Omental fat pad (tissue), 4 donors: ENCODE data around the gene GGACT. TPM values are rescaled to one million over a fixed set of nuclear protein-coding genes. Genes with fewer than 3 reads are reported as not detected.

Experiments used
- ATAC-seq: fragments of 150-250 bp; one replicate; pipeline ENCODE4 v1.9.1; 2016; ENCODE audit warnings: mild to moderate bottlenecking, moderate library complexity; ENCODE audit not compliant: low FRiP score
- DNase-seq: peaks from one replicate; pipeline ENCODE4 v3.0.0-alpha.2; 2019; ENCODE audit warnings: low spot score
- total RNA-seq, 4 donors: library from RNA; depleted of rRNA; stranded (reverse); fragments of >200 nt; gene quantifications; one replicate each; pipeline ENCODE4 v1.1.0, GENCODE V29; 2016
- TF ChIP-seq, protein P1 (sequence below), 3 donors: fragments of 450-650 bp; IDR thresholded peaks; one replicate each; pipeline ENCODE4 v1.5.1; 2016 to 2017; ENCODE audit warnings: antibody characterized with exemption in 3 of 3, mild to moderate bottlenecking in 3 of 3, moderate library complexity in 2 of 3

Gene GGACT
- total RNA-seq, 4 donors from 2014 or later: 2.6 to 4.6 (median 3.1) TPM

DNA sequence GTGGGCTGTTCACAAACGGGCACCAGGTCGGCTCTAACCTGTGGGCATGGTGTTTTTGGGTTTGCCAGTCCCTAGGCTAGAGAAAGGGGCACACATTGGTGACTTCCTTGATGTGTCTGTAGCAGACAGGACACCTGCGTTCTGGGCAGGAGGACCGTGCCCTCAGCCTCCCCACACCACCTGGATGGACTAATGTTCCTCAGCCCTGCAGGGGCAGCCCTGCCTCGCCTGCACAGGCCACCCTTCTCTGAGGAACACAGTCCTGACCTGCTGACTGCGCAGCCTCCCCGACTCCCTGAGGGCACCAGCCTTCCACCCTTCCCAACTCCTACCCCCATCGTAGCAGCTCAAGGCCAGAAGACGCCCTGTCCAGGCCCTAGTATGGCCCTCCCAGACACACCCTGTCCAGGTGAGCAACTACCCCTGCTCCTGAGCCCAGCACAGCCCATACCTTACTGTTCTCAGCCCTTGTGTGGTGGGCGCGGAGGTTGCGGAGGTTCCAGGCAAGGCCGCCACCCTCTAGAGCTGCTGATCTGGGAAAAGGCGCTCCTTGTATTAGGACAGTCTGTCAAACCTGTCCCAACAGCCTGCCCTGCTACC is 55.7 kb downstream of the GGACT start:
- no peak for ATAC-seq
- DNase-seq: no peak
- TF ChIP-seq, protein P1, sequence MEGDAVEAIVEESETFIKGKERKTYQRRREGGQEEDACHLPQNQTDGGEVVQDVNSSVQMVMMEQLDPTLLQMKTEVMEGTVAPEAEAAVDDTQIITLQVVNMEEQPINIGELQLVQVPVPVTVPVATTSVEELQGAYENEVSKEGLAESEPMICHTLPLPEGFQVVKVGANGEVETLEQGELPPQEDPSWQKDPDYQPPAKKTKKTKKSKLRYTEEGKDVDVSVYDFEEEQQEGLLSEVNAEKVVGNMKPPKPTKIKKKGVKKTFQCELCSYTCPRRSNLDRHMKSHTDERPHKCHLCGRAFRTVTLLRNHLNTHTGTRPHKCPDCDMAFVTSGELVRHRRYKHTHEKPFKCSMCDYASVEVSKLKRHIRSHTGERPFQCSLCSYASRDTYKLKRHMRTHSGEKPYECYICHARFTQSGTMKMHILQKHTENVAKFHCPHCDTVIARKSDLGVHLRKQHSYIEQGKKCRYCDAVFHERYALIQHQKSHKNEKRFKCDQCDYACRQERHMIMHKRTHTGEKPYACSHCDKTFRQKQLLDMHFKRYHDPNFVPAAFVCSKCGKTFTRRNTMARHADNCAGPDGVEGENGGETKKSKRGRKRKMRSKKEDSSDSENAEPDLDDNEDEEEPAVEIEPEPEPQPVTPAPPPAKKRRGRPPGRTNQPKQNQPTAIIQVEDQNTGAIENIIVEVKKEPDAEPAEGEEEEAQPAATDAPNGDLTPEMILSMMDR (IDR thresholded peaks at IDR 0.05): no peak

DNA sequence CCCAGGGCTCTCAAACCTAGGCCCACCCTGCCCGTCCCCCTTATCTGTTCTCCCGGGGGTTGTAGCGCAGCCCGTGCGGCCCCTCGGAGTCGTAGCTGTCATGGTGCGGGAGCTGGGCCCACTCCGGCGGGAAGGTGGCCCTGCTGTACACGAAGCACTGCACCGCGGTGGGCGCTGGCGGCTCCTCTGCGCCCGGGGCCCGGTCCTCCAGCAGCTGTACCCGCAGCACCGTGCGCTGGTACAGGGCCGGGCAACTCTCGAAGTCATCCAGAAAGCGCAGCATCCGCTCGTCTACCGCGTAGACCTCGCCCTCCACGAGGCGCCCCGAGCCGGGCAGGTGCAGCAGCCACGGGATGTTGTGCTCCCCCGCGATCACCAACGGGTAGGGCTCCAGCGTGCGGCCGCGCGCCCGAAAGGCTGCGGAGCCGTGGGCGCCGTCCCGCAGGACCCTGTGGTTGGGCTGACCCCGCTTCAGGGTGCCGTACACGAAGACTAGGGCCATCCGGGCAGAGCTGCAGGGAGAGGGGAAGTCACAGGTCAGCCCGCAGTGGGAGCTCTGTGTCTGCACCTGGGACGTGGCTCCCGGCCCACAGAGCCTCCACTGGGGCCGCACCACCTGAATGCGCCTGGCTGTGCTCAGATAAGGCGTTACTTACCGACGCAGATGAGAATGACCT is 56.4 kb downstream of the GGACT start:
- TF ChIP-seq, protein P1 (IDR thresholded peaks at IDR 0.05): no peak

DNA sequence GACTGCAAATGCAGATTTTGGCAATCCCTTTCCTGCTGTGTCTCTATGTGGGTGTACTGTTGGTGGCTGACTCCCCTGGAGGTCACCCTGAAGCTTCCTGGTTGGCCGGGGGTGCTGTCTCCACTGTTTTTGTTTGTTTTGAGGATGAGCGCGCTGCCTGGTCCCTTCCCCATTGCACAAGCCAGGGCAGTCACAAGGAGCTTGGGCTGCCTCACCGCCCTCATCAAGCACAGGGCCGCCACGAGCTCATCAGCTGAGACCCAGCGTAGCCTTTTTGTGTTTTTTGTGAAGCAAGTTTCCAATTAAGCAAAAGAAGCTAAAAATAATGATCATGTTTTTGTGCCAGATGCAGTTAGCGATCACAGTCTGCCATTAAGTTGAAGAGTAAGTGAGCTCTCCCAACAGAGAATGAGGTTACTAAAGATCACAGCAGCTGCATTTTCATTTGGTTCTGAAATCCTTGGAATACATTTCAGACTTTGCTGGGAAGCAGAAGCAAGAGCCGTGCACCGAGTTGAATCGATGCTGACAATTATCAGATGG is 57.8 kb downstream of the GGACT start:
- TF ChIP-seq, protein P1 (IDR thresholded peaks at IDR 0.05): no peak
- DNase-seq: no peak
- ATAC-seq: no peak

More for the DNA sequence above, 56.4 kb downstream of the GGACT start:
- DNase-seq (no peak), ATAC-seq (peak; percentile 10)

DNA sequence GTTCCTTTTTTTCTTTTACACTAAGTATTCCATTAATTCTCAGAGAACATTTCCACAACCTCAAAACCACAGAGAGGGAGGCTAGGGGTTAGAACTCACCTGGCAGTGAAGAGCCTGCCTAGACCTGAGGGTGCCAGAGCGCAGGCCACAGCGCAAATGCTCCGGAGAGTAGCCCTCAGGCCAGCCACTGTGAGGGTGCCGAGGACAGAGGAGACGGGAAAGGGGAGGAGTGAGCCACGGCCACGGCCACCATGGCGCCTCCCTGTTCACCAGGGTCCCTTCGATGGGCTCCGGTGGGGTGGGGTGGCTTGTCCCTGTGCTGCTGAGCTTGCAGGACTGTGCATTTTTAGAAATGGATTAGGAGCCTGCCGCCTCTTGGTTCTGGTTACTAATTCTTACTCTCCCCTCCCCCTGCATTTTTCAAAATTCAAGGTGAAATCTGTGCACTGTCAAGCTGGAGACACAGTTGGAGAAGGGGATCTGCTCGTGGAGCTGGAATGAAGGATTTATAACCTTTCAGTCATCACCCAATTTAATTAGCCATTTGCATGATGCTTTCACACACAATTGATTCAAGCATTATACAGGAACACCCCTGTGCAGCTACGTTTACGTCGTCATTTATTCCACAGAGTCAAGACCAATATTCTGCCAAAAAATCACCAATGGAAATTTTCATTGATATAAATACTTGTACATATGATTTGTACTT is 58.8 kb downstream of the GGACT start:
- ATAC-seq (no peak), DNase-seq (no peak)
- TF ChIP-seq, protein P1 (IDR thresholded peaks at IDR 0.05): no peak

DNA sequence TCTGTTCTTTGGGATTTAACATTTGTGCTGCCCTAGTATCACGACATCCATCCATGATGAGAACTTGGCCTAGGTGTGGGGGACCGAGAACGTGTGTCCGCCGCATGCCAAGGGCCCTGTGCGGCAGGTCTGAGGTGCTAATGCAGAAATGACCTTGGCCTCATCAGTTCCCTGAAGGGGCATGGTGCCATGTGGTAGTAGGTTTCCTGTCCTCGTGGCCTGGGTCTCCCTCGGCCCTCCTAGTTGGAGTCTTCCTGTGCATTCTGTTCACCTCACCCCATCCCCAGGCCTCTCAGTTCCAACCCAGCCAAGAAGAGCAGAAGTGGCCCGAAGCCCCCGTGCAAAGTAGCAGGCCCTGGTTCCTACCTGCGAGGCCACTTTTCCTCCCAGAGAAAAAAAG is 59.8 kb downstream of the GGACT start:
- no peak for ATAC-seq
- TF ChIP-seq, protein P1 (IDR thresholded peaks at IDR 0.05): no peak
- DNase-seq: no peak

DNA sequence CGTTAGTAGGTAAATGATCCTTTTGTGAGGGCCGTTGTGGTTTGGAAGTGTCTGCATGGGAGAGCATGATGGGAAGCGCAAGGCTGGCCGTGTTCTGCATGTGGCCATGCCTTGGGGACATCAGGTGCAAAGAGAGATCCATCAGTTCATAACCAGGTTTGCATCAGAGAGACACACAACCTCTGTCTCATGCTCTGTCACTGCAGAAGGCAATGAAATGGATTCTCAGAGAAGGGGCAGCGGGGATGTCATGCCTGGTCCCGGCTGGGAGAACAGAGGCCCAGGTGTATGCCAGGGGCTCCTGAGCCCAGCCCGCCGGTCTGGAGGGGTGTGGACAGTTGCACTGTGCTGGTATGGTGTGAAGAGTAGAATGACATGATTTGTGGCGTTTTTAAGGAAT is 60.2 kb downstream of the GGACT start:
- no peak for ATAC-seq
- TF ChIP-seq, protein P1 (IDR thresholded peaks at IDR 0.05): no peak
- no peak for DNase-seq
